ENCODE results near the gene P2RY14.
"Not testable (repeated sequence)": the region's sequence is repeated elsewhere in the genome, so short reads cannot be mapped to it uniquely, and the experiment has no call there.

P2RY14 gene

GRCh38 chr3:151256749-151257148, 21.6 kb downstream of the P2RY14 start:
- no peak for DNase-seq

- DNase-seq, result no peak
These were observed 29.5 kb downstream of the P2RY14 start for GRCh38 chr3:151248772-151249337.

GRCh38 chr3:151242006-151242405, 36.3 kb downstream of the P2RY14 start:
- not testable (repeated sequence) for DNase-seq

- no peak for DNase-seq
These were observed 41.6 kb downstream of the P2RY14 start for GRCh38 chr3:151236736-151237135.

- no peak for DNase-seq
These were observed 42.0 kb downstream of the P2RY14 start for GRCh38 chr3:151236316-151236715.

GRCh38 chr3:151234825-151235224, 43.5 kb downstream of the P2RY14 start:
- no peak for DNase-seq

GRCh38 chr3:151232991-151233390, 45.4 kb downstream of the P2RY14 start:
- DNase-seq, result no peak

- not testable (repeated sequence) for DNase-seq
These were observed 45.9 kb downstream of the P2RY14 start for GRCh38 chr3:151232403-151232802.

- no peak for DNase-seq
These were observed 47.7 kb downstream of the P2RY14 start for GRCh38 chr3:151230646-151231045.

- no peak for DNase-seq
These were observed 49.7 kb downstream of the P2RY14 start for GRCh38 chr3:151228666-151229040.

GRCh38 chr3:151227807-151228665, 50.3 kb downstream of the P2RY14 start:
- DNase-seq, result peak; percentile 3

- no peak for DNase-seq
These were observed 51.0 kb downstream of the P2RY14 start for GRCh38 chr3:151227266-151227806.

- DNase-seq, result no peak
These were observed 51.5 kb downstream of the P2RY14 start for GRCh38 chr3:151226825-151227224.

GRCh38 chr3:151226088-151226563, 52.2 kb downstream of the P2RY14 start:
- DNase-seq, result no peak

GRCh38 chr3:151225040-151225975, 53.0 kb downstream of the P2RY14 start:
- DNase-seq, result no peak

GRCh38 chr3:151224268-151224866, 54.0 kb downstream of the P2RY14 start:
- no peak for DNase-seq

- DNase-seq, result no peak
These were observed 59.3 kb downstream of the P2RY14 start for GRCh38 chr3:151219056-151219455.

- DNase-seq, result no peak
These were observed 60.2 kb downstream of the P2RY14 start for GRCh38 chr3:151218136-151218535.

- DNase-seq, result no peak
These were observed 61.4 kb downstream of the P2RY14 start for GRCh38 chr3:151216641-151217607.

- DNase-seq, result no peak
These were observed 63.9 kb downstream of the P2RY14 start for GRCh38 chr3:151214459-151214858.

GRCh38 chr3:151213881-151214280, 64.5 kb downstream of the P2RY14 start:
- no peak for DNase-seq
